NB4 (cell line): Measurements from ENCODE around the gene SLCO2B1.

ENCODE experiments used
- DNase-seq: peaks from one replicate; pipeline ENCODE4 v3.0.0; 2010; ENCODE audit warnings: low read depth
- H3K4me3 ChIP-seq: one replicate; pipeline ENCODE4 v1.5.1; 2011; ENCODE audit warnings: mild to moderate bottlenecking, low read depth, low read length, moderate library complexity
- CTCF ChIP-seq: IDR thresholded peaks from one replicate; pipeline ENCODE4 v1.5.1; 2012; ENCODE audit warnings: low read depth, low read length
- MAX ChIP-seq: IDR thresholded peaks from 2 replicates; pipeline ENCODE4 v1.6.1; 2011; ENCODE audit warnings: low read depth, low read length
- MYC ChIP-seq: IDR thresholded peaks from 2 replicates; pipeline ENCODE4 v1.6.1; 2011; ENCODE audit warnings: low read depth, low read length
- POLR2A ChIP-seq: IDR thresholded peaks from 2 replicates; pipeline ENCODE4 v1.6.1; 2011; ENCODE audit warnings: mild to moderate bottlenecking; ENCODE audit not compliant: insufficient read length; ENCODE audit errors: extremely low read depth

Gene SLCO2B1

GRCh38 chr11:75142714-75143419 is 8.0 kb upstream of the SLCO2B1 start:
- TF ChIP-seq CTCF (no peak), MYC (peak; percentile 99), MAX (peak; percentile 99), POLR2A (no peak)
- peak; percentile 96 for DNase-seq
- no peak overlapping the region for H3K4me3 ChIP-seq

GRCh38 chr11:75143420-75143731 is 7.5 kb upstream of the SLCO2B1 start:
- DNase-seq: no peak
- no peak overlapping the region for H3K4me3 ChIP-seq

DNA sequence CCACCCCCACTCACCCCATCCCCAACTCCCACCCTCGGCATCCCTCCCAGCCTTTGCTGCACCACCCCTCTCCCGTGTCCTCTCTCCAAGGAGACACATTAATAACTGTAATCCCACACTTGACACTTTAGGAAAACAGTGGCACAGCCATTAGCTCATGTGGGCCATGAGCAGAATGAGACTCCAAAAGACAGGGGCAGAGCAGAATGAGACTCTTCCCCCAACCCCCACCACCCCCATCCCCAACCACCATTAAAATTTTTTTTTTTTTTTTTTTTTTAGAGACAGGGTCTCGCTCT is 6.2 kb upstream of the SLCO2B1 start:
- TF ChIP-seq POLR2A (no peak), CTCF (no peak), MYC (no peak), MAX (no peak)
- DNase-seq: no peak
- H3K4me3 ChIP-seq: no peak overlapping the region

More at GRCh38 chr11:75143420-75143731, 7.5 kb upstream of the SLCO2B1 start:
- TF ChIP-seq CTCF: no peak
- no peak for TF ChIP-seq POLR2A
- TF ChIP-seq MAX: no peak
- TF ChIP-seq MYC: no peak

DNA sequence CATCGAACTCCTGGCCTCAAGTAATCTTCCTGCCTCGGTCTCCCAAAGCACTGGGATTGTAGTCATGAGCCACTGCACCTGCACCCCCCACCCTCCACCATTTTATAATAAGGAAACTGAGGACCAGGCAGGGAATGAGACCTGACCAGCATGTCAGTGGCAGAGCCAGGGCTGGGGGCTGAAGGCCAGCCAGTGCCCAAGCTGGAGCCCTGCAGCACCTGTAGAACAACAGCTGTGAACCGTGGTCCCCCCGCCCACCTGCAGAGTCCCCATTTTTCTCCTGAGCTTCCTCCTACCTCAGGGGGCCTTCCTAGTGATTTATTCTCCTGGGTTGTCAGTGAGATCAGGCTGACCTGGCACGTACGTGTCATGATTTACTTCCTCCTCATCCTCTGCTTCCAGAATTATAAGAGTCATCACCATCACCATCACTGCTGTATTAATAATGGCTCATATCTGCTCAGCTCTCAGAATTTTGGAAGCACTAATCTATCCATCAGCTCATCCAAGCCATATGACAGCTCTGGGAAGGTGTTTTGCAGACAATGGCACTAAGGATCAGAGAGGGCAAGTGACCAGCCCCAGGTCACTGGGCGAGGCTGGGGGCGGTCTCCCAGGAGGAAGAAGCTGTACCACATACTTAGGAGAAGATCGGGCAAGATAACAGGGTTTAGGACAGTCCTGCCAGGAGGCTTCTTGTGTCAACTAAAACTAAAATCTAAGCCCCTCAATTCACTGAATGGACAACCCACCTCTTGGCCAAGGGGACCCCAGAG is 5.5 kb upstream of the SLCO2B1 start:
- TF ChIP-seq MYC (no peak), POLR2A (no peak), MAX (no peak), CTCF (no peak)
- DNase-seq: no peak
- H3K4me3 ChIP-seq: no peak overlapping the region

DNA sequence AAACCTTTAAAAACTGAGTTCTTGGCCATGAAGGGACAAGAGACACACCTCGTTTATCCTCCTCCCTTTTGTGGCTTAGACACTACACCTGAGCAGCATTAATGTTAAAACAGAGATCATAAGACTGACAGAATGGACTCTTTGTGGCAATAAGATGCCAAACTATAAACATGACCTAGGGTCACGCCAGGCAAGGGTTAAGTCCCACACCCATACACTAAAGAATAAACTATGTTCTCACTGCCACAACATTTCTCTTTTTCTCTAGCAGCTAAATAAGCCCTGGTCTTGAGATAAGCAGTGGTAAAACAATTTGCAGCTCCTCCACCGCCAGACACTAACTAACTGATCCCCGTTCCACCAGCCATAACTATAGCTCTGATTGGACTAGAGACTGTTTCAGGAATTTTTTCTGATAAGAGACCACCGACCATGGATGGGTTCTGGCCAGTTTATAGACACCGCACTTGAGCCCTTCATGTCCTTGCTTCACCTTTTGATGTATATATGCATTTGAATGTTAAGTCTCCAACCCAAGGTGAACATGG is 4.9 kb upstream of the SLCO2B1 start:
- H3K4me3 ChIP-seq: no peak overlapping the region
- DNase-seq: no peak
- no peak for TF ChIP-seq MYC
- TF ChIP-seq MAX: no peak
- no peak for TF ChIP-seq CTCF
- no peak for TF ChIP-seq POLR2A
